BE2C (cell line): ENCODE data around the gene SAP30L. TPM values are rescaled to one million over a fixed set of nuclear protein-coding genes. Genes with fewer than 3 reads are reported as not detected.

Experiments
- DNase-seq: peaks from one replicate; pipeline ENCODE4 v3.0.0-alpha.2; 2020
- H3K27me3 ChIP-seq: fragments of 250-450 bp; sonication (Bioruptor Pico); 2 replicates; pipeline ENCODE4 v1.5.1; 2020; ENCODE audit warnings: mild to moderate bottlenecking
- H3K36me3 ChIP-seq: fragments of 250-450 bp; sonication (Bioruptor Pico); 2 replicates; pipeline ENCODE4 v1.5.1; 2020; ENCODE audit warnings: mild to moderate bottlenecking
- H3K4me1 ChIP-seq: fragments of 250-450 bp; sonication (Bioruptor Pico); 2 replicates; pipeline ENCODE4 v1.5.1; 2020
- H3K4me3 ChIP-seq: 2 replicates; pipeline ENCODE4 v1.5.1; 2011; ENCODE audit warnings: low read depth, low read length
- H3K9me3 ChIP-seq: fragments of 250-450 bp; sonication (Bioruptor Pico); 2 replicates; pipeline ENCODE4 v1.5.1; 2020
- CTCF ChIP-seq: IDR thresholded peaks from 2 replicates; pipeline ENCODE4 v1.5.1; 2012; ENCODE audit warnings: mild to moderate bottlenecking, low read depth, low read length
- polyA plus RNA-seq: library from polyadenylated mRNA; unstranded; fragments of >200 nt; gene quantifications from one replicate; pipeline ENCODE4 v1.2.1, GENCODE V29; 2012; ENCODE audit warnings: low read depth, missing spikeins; ENCODE audit not compliant: insufficient read length, insufficient read depth

The SAP30L gene
- 27.3 TPM for polyA plus RNA-seq

GRCh38 chr5:154445422-154446194, at the start of gene SAP30L:
Gene SAP30L (plus strand): TSS chr5:154445997. CDS start chr5:154446605, 608 bp downstream.
- H3K4me1 ChIP-seq, result peaks cover 3% of the 10 kb centered on the region
- peak; percentile 96 for DNase-seq
- no peak for TF ChIP-seq CTCF

GRCh38 chr5:154396128-154396527, 49.7 kb upstream of the SAP30L start:
- Histone ChIP-seq H3K4me3 (no peak overlapping the region), H3K27me3 (no peaks in the 10 kb centered on the region), H3K4me1 (peaks cover 13% of the 10 kb centered on the region), H3K9me3 (no peaks in the 10 kb centered on the region), H3K36me3 (no peaks in the 10 kb centered on the region)
- DNase-seq, result no peak
- TF ChIP-seq CTCF, result no peak

More at GRCh38 chr5:154445422-154446194, at the start of gene SAP30L:
- H3K9me3 ChIP-seq, result no peaks in the 10 kb centered on the region
- H3K36me3 ChIP-seq, result peaks cover 6% of the 10 kb centered on the region
- H3K27me3 ChIP-seq, result no peaks in the 10 kb centered on the region
- peak within 1 kb of the TSS; percentile 97 for H3K4me3 ChIP-seq

GRCh38 chr5:154397652-154398406, 48.0 kb upstream of the SAP30L start:
- H3K36me3 ChIP-seq, result no peaks in the 10 kb centered on the region
- peak; percentile 78 for DNase-seq
- H3K27me3 ChIP-seq, result no peaks in the 10 kb centered on the region
- H3K9me3 ChIP-seq, result no peaks in the 10 kb centered on the region
- peaks cover 16% of the 10 kb centered on the region for H3K4me1 ChIP-seq
- TF ChIP-seq CTCF, result peak; percentile 42
- no peak overlapping the region for H3K4me3 ChIP-seq

GRCh38 chr5:154400678-154401077, 45.1 kb upstream of the SAP30L start:
- Histone ChIP-seq H3K4me3 (no peak overlapping the region), H3K27me3 (no peaks in the 10 kb centered on the region), H3K36me3 (no peaks in the 10 kb centered on the region), H3K9me3 (no peaks in the 10 kb centered on the region), H3K4me1 (peaks cover 20% of the 10 kb centered on the region)
- no peak for TF ChIP-seq CTCF
- no peak for DNase-seq

GRCh38 chr5:154401355-154401754, 44.4 kb upstream of the SAP30L start:
- Histone ChIP-seq H3K36me3 (no peaks in the 10 kb centered on the region), H3K9me3 (no peaks in the 10 kb centered on the region), H3K4me3 (no peak overlapping the region), H3K27me3 (no peaks in the 10 kb centered on the region), H3K4me1 (peaks cover 20% of the 10 kb centered on the region)
- no peak for DNase-seq
- no peak for TF ChIP-seq CTCF
